H1 (cell line): ENCODE results near the gene SEC61A1. TPM values are rescaled to one million over a fixed set of nuclear protein-coding genes. Genes with fewer than 3 reads are reported as not detected.

Source experiments
- CTCF ChIA-PET: fragments of 300-600 bp; sonication (Branson Sonifier 250); formaldehyde crosslinking; loops from one replicate; lab custom pipeline; 2021; ENCODE audit not compliant: partially characterized antibody; lab: Charles Lee
- POLR2A ChIA-PET: fragments of 300-600 bp; sonication (Branson Sonifier 250); formaldehyde crosslinking; loops from one replicate; lab custom pipeline; 2021; ENCODE audit warnings: inconsistent platforms; ENCODE audit not compliant: partially characterized antibody; lab: Charles Lee
- DNase-seq, 2 experiments: peaks; one replicate each; pipeline versions ENCODE4 v3.0.0 to v3.0.0-alpha.2; 2010 to 2022; ENCODE audit warnings: low spot score in 2 of 2, low read depth in 1 of 2, mixed read lengths in 1 of 2
- FAIRE-seq: peaks from 2 replicates; lab custom pipeline; 2011; peaks lifted over from hg19 to GRCh38; lab: Jason Lieb, UNC
- H2AFZ ChIP-seq: 2 replicates; pipeline ENCODE4 v1.8.1; 2012; ENCODE audit warnings: low read length, inconsistent platforms
- H2AK5ac ChIP-seq: 2 replicates; pipeline ENCODE4 v1.6.1; 2013; ENCODE audit warnings: low read depth, low read length
- H2BK120ac ChIP-seq: replicated peaks from 2 replicates; pipeline ENCODE3; 2013; ENCODE audit warnings: low read depth, low read length, inconsistent platforms
- H2BK12ac ChIP-seq: 2 replicates; pipeline ENCODE4 v1.6.1; 2013; ENCODE audit warnings: low read depth, low read length
- H2BK15ac ChIP-seq: 2 replicates; pipeline ENCODE4 v1.6.1; 2013; ENCODE audit warnings: low read length
- H2BK20ac ChIP-seq: 2 replicates; pipeline ENCODE4 v1.6.1; 2013; ENCODE audit warnings: low read length
- H2BK5ac ChIP-seq: 2 replicates; pipeline ENCODE4 v1.6.1; 2013; ENCODE audit warnings: low read depth, low read length
- H3K14ac ChIP-seq: 2 replicates; pipeline ENCODE4 v1.6.1; 2013; ENCODE audit warnings: inconsistent platforms; ENCODE audit not compliant: insufficient read length
- H3K18ac ChIP-seq: 2 replicates; pipeline ENCODE4 v1.6.1; 2013; ENCODE audit warnings: low read length; ENCODE audit errors: extremely low read depth
- H3K23ac ChIP-seq: 2 replicates; pipeline ENCODE4 v1.6.1; 2013; ENCODE audit warnings: inconsistent platforms; ENCODE audit not compliant: insufficient read length
- H3K23me2 ChIP-seq: 2 replicates; pipeline ENCODE4 v1.6.1; 2013; ENCODE audit warnings: low read depth, low read length
- H3K27ac ChIP-seq: 2 replicates; pipeline ENCODE4 v1.6.1; 2011; ENCODE audit warnings: low read depth, low read length, inconsistent platforms
- H3K27me3 ChIP-seq, 4 experiments: replicated peaks in 1 of 4; 1 replicate in 1 of 4; 2 replicates in 3 of 4; pipeline versions ENCODE4 v1.6.1 to v1.8.1; 2011 to 2013; ENCODE audit warnings: low read length in 3 of 4, mild to moderate bottlenecking in 3 of 4, inconsistent platforms in 2 of 4, mixed read lengths in 2 of 4, moderate library complexity in 1 of 4; ENCODE audit not compliant: control insufficient read depth in 3 of 4, insufficient read depth in 3 of 4; ENCODE audit errors: extremely low read depth in 1 of 4
- H3K36me3 ChIP-seq, 4 experiments: 2 replicates each; pipeline versions ENCODE4 v1.6.1 to v1.8.1; 2011 to 2013; ENCODE audit warnings: mild to moderate bottlenecking in 4 of 4, low read length in 3 of 4, moderate library complexity in 2 of 4, control low read depth in 1 of 4, inconsistent platforms in 1 of 4; ENCODE audit not compliant: insufficient read depth in 4 of 4, control insufficient read depth in 2 of 4
- H3K4ac ChIP-seq: replicated peaks from 2 replicates; pipeline ENCODE3; 2013; ENCODE audit warnings: low read length, low read depth, mixed read lengths, inconsistent platforms; ENCODE audit not compliant: insufficient read length
- H3K4me1 ChIP-seq, 4 experiments: replicated peaks in 1 of 4; 1 replicate in 1 of 4; 2 replicates in 3 of 4; pipeline versions ENCODE4 v1.6.1 to v1.8.1; 2011 to 2013; ENCODE audit warnings: low read length in 3 of 4, inconsistent platforms in 2 of 4, mixed read lengths in 1 of 4; ENCODE audit not compliant: insufficient read depth in 4 of 4, control insufficient read depth in 3 of 4
- H3K4me2 ChIP-seq, 2 experiments: 2 replicates each; pipeline versions ENCODE4 v1.6.1 to v1.8.1; 2011 to 2013; ENCODE audit warnings: low read depth in 2 of 2, low read length in 2 of 2, control low read depth in 1 of 2, inconsistent platforms in 1 of 2, mild to moderate bottlenecking in 1 of 2; ENCODE audit not compliant: insufficient read depth in 1 of 2
- H3K4me3 ChIP-seq, 4 experiments: fragments of 200-600, 300-600 bp in 1 of 4; sonication (generic), shearing (Covaris generic), sonication (Bioruptor Twin) in 1 of 4; 2 replicates each; pipeline versions ENCODE4 v1.5.1 to v1.8.1; 2011 to 2016; ENCODE audit warnings: low read length in 4 of 4, low read depth in 3 of 4, control low read depth in 2 of 4, inconsistent platforms in 2 of 4, mild to moderate bottlenecking in 2 of 4, mixed read lengths in 1 of 4, moderate library complexity in 1 of 4; ENCODE audit not compliant: insufficient read depth in 2 of 4; ENCODE audit errors: extremely low read depth in 1 of 4
- H3K56ac ChIP-seq: replicated peaks from 2 replicates; pipeline ENCODE3; 2013; ENCODE audit warnings: low read depth, mild to moderate bottlenecking, mixed read lengths, low read length, inconsistent platforms; ENCODE audit not compliant: insufficient read length
- H3K79me1 ChIP-seq: 2 replicates; pipeline ENCODE4 v1.6.1; 2013; ENCODE audit warnings: low read depth, low read length, control low read depth
- H3K79me2 ChIP-seq, 2 experiments: 2 replicates each; pipeline versions ENCODE4 v1.6.1 to v1.8.1; 2012 to 2013; ENCODE audit warnings: low read length in 2 of 2, mild to moderate bottlenecking in 2 of 2, inconsistent platforms in 1 of 2; ENCODE audit not compliant: insufficient read depth in 2 of 2, control insufficient read depth in 1 of 2
- H3K9ac ChIP-seq, 4 experiments: replicated peaks in 1 of 4; 1 replicate in 1 of 4; 2 replicates in 3 of 4; pipeline versions ENCODE4 v1.6.1 to v1.8.1; 2011 to 2013; ENCODE audit warnings: low read depth in 3 of 4, low read length in 3 of 4, control low read depth in 2 of 4, mild to moderate bottlenecking in 2 of 4, moderate library complexity in 2 of 4, inconsistent platforms in 1 of 4; ENCODE audit errors: extremely low read depth in 1 of 4
- H3K9me3 ChIP-seq, 2 experiments: 2 replicates each; pipeline versions ENCODE4 v1.6.1 to v1.8.1; 2012 to 2013; ENCODE audit warnings: mild to moderate bottlenecking in 2 of 2, moderate library complexity in 2 of 2, control low read depth in 1 of 2, inconsistent platforms in 1 of 2, low read depth in 1 of 2, low read length in 1 of 2, mixed read lengths in 1 of 2; ENCODE audit not compliant: insufficient read depth in 2 of 2
- H4K20me1 ChIP-seq, 2 experiments: replicated peaks in 1 of 2; 2 replicates each; pipeline versions ENCODE3 to v1.8.1; 2011 to 2013; ENCODE audit warnings: inconsistent platforms in 2 of 2, low read length in 2 of 2, mild to moderate bottlenecking in 1 of 2; ENCODE audit not compliant: insufficient read depth in 2 of 2, control insufficient read depth in 1 of 2
- H4K5ac ChIP-seq: 2 replicates; pipeline ENCODE4 v1.6.1; 2013; ENCODE audit warnings: low read length, low read depth, mixed read lengths, inconsistent platforms; ENCODE audit not compliant: insufficient read length
- H4K8ac ChIP-seq: 2 replicates; pipeline ENCODE4 v1.8.0; 2013; ENCODE audit warnings: mild to moderate bottlenecking, moderate library complexity, low read length, inconsistent platforms; ENCODE audit not compliant: insufficient read depth; ENCODE audit errors: extremely low read depth
- H4K91ac ChIP-seq: replicated peaks from 2 replicates; pipeline ENCODE3; 2013; ENCODE audit warnings: low read length, mixed read lengths, inconsistent platforms; ENCODE audit not compliant: insufficient read length
- BRCA1 ChIP-seq: IDR thresholded peaks from 2 replicates; pipeline ENCODE4 v1.6.1; 2012; ENCODE audit warnings: low read depth, low read length, improper control_type of control experiment
- CBX5 ChIP-seq: fragments of 300-800, 300-1000 bp; sonication (generic); IDR thresholded peaks from 2 replicates; pipeline ENCODE4 v1.7.1; 2016; ENCODE audit warnings: antibody characterized with exemption, low read length, low read depth
- CEBPB ChIP-seq: IDR thresholded peaks from 2 replicates; pipeline ENCODE4 v1.6.1; 2012; ENCODE audit warnings: low read depth, low read length
- EP300 ChIP-seq, 2 experiments: IDR thresholded peaks; 1 replicate in 1 of 2; 2 replicates in 1 of 2; pipeline ENCODE4 v1.6.1; 2011 to 2012; ENCODE audit warnings: low read depth in 2 of 2, low read length in 2 of 2, mild to moderate bottlenecking in 2 of 2, borderline replicate concordance in 1 of 2, inconsistent platforms in 1 of 2, moderate library complexity in 1 of 2
- KDM1A ChIP-seq: fragments of 200-600, 300-600 bp; sonication (generic); IDR thresholded peaks from 2 replicates; pipeline ENCODE4 v1.7.1; 2016; ENCODE audit warnings: mild to moderate bottlenecking, low read length, borderline replicate concordance
- KDM4A ChIP-seq: IDR thresholded peaks from one replicate; pipeline ENCODE4 v1.7.1; 2012; ENCODE audit warnings: low read depth, mild to moderate bottlenecking, moderate library complexity, low read length, inconsistent platforms; ENCODE audit not compliant: severe bottlenecking
- PHF8 ChIP-seq: fragments of 200-600 bp; sonication (generic); conservative IDR thresholded peaks from 2 replicates; pipeline ENCODE4 v1.7.1; 2012; ENCODE audit warnings: low read depth, mild to moderate bottlenecking, inconsistent platforms, low read length, moderate library complexity
- POU5F1 ChIP-seq: IDR thresholded peaks from 2 replicates; pipeline ENCODE4 v1.6.1; 2011; ENCODE audit warnings: low read depth, mild to moderate bottlenecking, low read length, moderate library complexity
- RNF2 ChIP-seq: fragments of 200-900, 300-1000 bp; sonication (generic); IDR thresholded peaks from 2 replicates; pipeline ENCODE4 v1.7.1; 2016; ENCODE audit warnings: borderline replicate concordance, low read depth, mild to moderate bottlenecking, antibody characterized with exemption, low read length; ENCODE audit not compliant: poor library complexity, severe bottlenecking; ENCODE audit errors: missing control alignments
- SIRT6 ChIP-seq: IDR thresholded peaks from one replicate; pipeline ENCODE4 v1.7.1; 2012; ENCODE audit warnings: low read length, inconsistent platforms
- TAF7 ChIP-seq: optimal IDR thresholded peaks from 2 replicates; pipeline ENCODE3; 2011; ENCODE audit warnings: low read depth, mild to moderate bottlenecking, inconsistent platforms, low read length, moderate library complexity, borderline replicate concordance
- WGBS, 2 experiments: shearing (Covaris generic) in 1 of 2; methylation state at CpG; one replicate each; pipeline versions ENCODE4 v1.1.6 to v1.1.7; 2013 to 2015; ENCODE audit warnings: low lambda C conversion rate in 2 of 2, mixed read lengths in 2 of 2, inconsistent platforms in 1 of 2, low coverage in 1 of 2, missing lambda C conversion rate in 1 of 2; ENCODE audit not compliant: insufficient replicate concordance in 2 of 2, insufficient coverage in 1 of 2, insufficient read length in 1 of 2; ENCODE audit errors: extremely low coverage in 1 of 2, missing lambda C conversion rate in 1 of 2; 5-methylcytosine and 5-hydroxymethylcytosine counted together
- polyA plus RNA-seq, 7 experiments: library from polyadenylated mRNA; depleted of rRNA in 3 of 7; stranded (reverse) in 5 of 7; unstranded in 2 of 7; fragments of >200 nt in 5 of 7; fragments of 200-250 nt in 2 of 7; gene quantifications; 1 replicate in 5 of 7; 2 replicates in 1 of 7; 4 replicates in 1 of 7; pipeline versions ENCODE4 v1.2.1 to v1.2.3, GENCODE V29; 2011 to 2013; ENCODE audit warnings: missing spikeins in 2 of 7, mixed read lengths in 2 of 7
- total RNA-seq: library from RNA; stranded (reverse); fragmentation: NEBNext Ultra II Directional; extraction: Animal tissue kit (Norgen Biotek cat#: 25700); gene quantifications from 2 replicates; pipeline ENCODE4 v1.2.1, GENCODE V29; 2021
- TF ChIP-seq, protein P1 (sequence below): IDR thresholded peaks from 2 replicates; pipeline ENCODE4 v1.6.1; 2012; ENCODE audit warnings: inconsistent platforms

The SEC61A1 gene
- total and polyA plus RNA-seq, 2 of the 8 experiments (the other 6 are each of a cell fraction or from before 2014, with no cell fraction given), result 133 to 165 TPM

GRCh38 chr3:128071771-128072453, 19.7 kb downstream of the SEC61A1 start:
- TF ChIP-seq CEBPB (no peak), BRCA1 (no peak), SIRT6 (no peak), CBX5 (no peak), PHF8 (no peak), TAF7 (no peak), KDM1A (no peak), RNF2 (no peak), KDM4A (no peak), POU5F1 (no peak), EP300 (IDR thresholded peaks at IDR 0.05; ENCODE audit: borderline replicate concordance in 1 of 2, low read depth in 2 of 2, low read length in 2 of 2) (no peak)
- TF ChIP-seq, protein P1, sequence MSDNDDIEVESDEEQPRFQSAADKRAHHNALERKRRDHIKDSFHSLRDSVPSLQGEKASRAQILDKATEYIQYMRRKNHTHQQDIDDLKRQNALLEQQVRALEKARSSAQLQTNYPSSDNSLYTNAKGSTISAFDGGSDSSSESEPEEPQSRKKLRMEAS, result no peak
- H3K23ac ChIP-seq, result no peak overlapping the region
- H4K20me1 ChIP-seq, result peaks cover 14 to 22% of the 10 kb centered on the region in 2 experiments
- peaks cover 0 to 9% (median 3%) of the 10 kb centered on the region in 4 experiments; a peak in 4 of 7 replicates for H3K27me3 ChIP-seq
- no peak overlapping the region for H2BK12ac ChIP-seq
- H4K91ac ChIP-seq, result no peak overlapping the region
- no peak overlapping the region for H3K18ac ChIP-seq
- H2AK5ac ChIP-seq, result no peak overlapping the region
- H3K27ac ChIP-seq, result no peak overlapping the region
- no peak overlapping the region for H3K4ac ChIP-seq
- H2AFZ ChIP-seq, result no peak overlapping the region
- H3K23me2 ChIP-seq, result peaks cover 9% of the 10 kb centered on the region; the same call in 1 of the 2 replicates
- H2BK20ac ChIP-seq, result no peak overlapping the region
- no peaks in the 10 kb centered on the region for H3K9me3 ChIP-seq
- H3K4me2 ChIP-seq, result no peak overlapping the region
- H4K8ac ChIP-seq, result no peak overlapping the region
- FAIRE-seq (no peak), DNase-seq (no peak)
- no peak overlapping the region for H4K5ac ChIP-seq
- 85% methylated on average over 11 of the region's 11 CpGs; no CpG with 5 or more reads in 1 of the 2 experiments for WGBS, 2 experiments
- no peak overlapping the region for H2BK120ac ChIP-seq
- no peak overlapping the region for H3K56ac ChIP-seq
- peaks cover 32 to 55% (median 46%) of the 10 kb centered on the region in 4 experiments for H3K36me3 ChIP-seq
- ChIA-PET POLR2A (interaction anchor here (0.9 to 1.6 kb wide), 2 partner anchors 15 to 30 kb away, joined by 4 to 5 read pairs; no protein-coding TSS in a partner anchor), CTCF (interaction anchor here (0.6 to 7.1 kb wide), 3 partner anchors 14 to 467 kb away, joined by 3 to 62 read pairs (median 3); no protein-coding TSS in a partner anchor)
- H3K9ac ChIP-seq, result no peak overlapping the region
- H3K14ac ChIP-seq, result no peak overlapping the region
- H2BK15ac ChIP-seq, result no peak overlapping the region
- no peak overlapping the region for H3K4me3 ChIP-seq
- peaks cover 5 to 14% (median 9%) of the 10 kb centered on the region in 4 experiments for H3K4me1 ChIP-seq
- no peaks in the 10 kb centered on the region for H3K79me2 ChIP-seq
- H3K79me1 ChIP-seq, result peaks cover 4% of the 10 kb centered on the region; the same call in 1 of the 2 replicates
- no peak overlapping the region for H2BK5ac ChIP-seq
